Right renal cortex interstitium (tissue), 3 donors: ENCODE results near the gene DLG2. TPM values are rescaled to one million over a fixed set of nuclear protein-coding genes. Genes with fewer than 3 reads are reported as not detected.

ENCODE experiments used
- DNase-seq, 3 donors: peaks; one replicate each; pipeline ENCODE4 v3.0.0-alpha.2; 2013; ENCODE audit warnings: low read depth in 3 of 3, low spot score in 2 of 3
- polyA plus RNA-seq, 3 donors: library from polyadenylated mRNA; unstranded; fragments of 120-200 nt; gene quantifications; one replicate each; pipeline ENCODE4 v1.2.1, GENCODE V29; 2013; ENCODE audit not compliant: insufficient read length in 3 of 3

The DLG2 gene
- polyA plus RNA-seq, 3 donors = 11.5 to 14.0 (median 13.3) TPM

- no peak for DNase-seq
Measured at GRCh38 chr11:84628871-84629620, 998.1 kb downstream of the DLG2 start.

- no peak for DNase-seq
Measured at GRCh38 chr11:84626256-84626655, 1000.9 kb downstream of the DLG2 start.

GRCh38 chr11:84612645-84613044 is 1014.5 kb downstream of the DLG2 start:
- no peak for DNase-seq

GRCh38 chr11:84608837-84609196 is 1018.3 kb downstream of the DLG2 start:
- no peak for DNase-seq

GRCh38 chr11:84607975-84608836 is 1018.9 kb downstream of the DLG2 start:
- DNase-seq = no peak

- no peak for DNase-seq
Measured at GRCh38 chr11:84594602-84595001, 1032.5 kb downstream of the DLG2 start.

- DNase-seq = no peak
Measured at GRCh38 chr11:84590106-84590505, 1037.0 kb downstream of the DLG2 start.

- DNase-seq = no peak
Measured at GRCh38 chr11:84588131-84588829, 1038.9 kb downstream of the DLG2 start.

GRCh38 chr11:84583106-84583505 is 1044.0 kb downstream of the DLG2 start:
- no peak for DNase-seq

GRCh38 chr11:84581083-84581482 is 1046.1 kb downstream of the DLG2 start:
- DNase-seq = no peak

- DNase-seq = no peak
Measured at GRCh38 chr11:84580428-84580827, 1046.7 kb downstream of the DLG2 start.

- DNase-seq = no peak
Measured at GRCh38 chr11:84573868-84574267, 1053.3 kb downstream of the DLG2 start.

- no peak for DNase-seq
Measured at GRCh38 chr11:84566671-84567070, 1060.5 kb downstream of the DLG2 start.

- DNase-seq = no peak
Measured at GRCh38 chr11:84564867-84565184, 1062.3 kb downstream of the DLG2 start.

GRCh38 chr11:84564180-84564866 is 1062.8 kb downstream of the DLG2 start:
- DNase-seq = no peak

- DNase-seq = no peak
Measured at GRCh38 chr11:84563356-84563755, 1063.8 kb downstream of the DLG2 start.

GRCh38 chr11:84560206-84560605 is 1066.9 kb downstream of the DLG2 start:
- no peak for DNase-seq

GRCh38 chr11:84558085-84558905 is 1068.8 kb downstream of the DLG2 start:
- peak in 1 of 3 donors; percentile 25 for DNase-seq

- no peak for DNase-seq
Measured at GRCh38 chr11:84552791-84553190, 1074.4 kb downstream of the DLG2 start.

GRCh38 chr11:84549217-84549616 is 1077.9 kb downstream of the DLG2 start:
- DNase-seq = no peak
